ENCODE results near the gene MOB1B.

DNA sequence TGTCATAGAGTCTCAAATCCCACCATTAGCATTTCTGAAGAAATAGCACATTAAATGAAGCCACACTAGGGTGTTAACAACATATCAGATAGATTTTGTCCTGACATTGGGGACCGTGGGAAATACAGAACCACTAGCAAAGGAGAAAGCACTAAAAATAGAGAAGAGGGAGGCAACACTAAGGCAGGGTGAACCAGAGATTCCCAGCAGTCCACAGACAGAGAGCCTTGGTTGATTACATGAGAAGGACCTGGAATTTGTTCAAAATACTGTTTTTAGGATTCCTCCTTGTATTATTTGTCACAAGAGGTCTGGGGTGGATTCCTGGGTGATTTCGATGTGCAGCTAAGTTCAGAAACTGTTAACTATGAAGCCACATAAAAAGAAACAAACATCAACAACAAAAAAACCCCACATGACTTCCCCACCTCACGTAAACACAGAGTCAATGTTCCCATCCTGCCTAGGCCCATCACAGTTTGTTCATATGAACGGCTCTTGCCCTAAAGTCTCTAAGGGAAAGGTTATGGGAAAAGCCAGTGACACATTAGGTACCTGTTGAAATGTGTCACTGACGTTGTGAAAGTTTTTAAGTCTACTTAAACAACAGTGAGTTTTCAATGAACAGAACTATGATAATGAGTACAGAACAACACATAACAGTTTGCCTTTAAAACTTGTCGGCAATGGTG lies 38.9 kb upstream of the MOB1B start:
- no peak for TF ChIP-seq CTCF (conservative IDR thresholded peaks at IDR 0.05 in 1 of 2, IDR thresholded peaks at IDR 0.05 in 1 of 2; ENCODE audit: extremely low read depth in 1 of 2, insufficient read depth in 1 of 2, low read depth in 1 of 2, low read length in 2 of 2)
- TF ChIP-seq EZH2 (IDR thresholded peaks at IDR 0.05; ENCODE audit: borderline replicate concordance, low read length): no peak
